NCI-H146 (cell line): ENCODE measurements around the gene COL10A1.

Source experiments
- DNase-seq: peaks from one replicate; lab custom pipeline; 2025; lab: John Stamatoyannopoulos, UW

The COL10A1 gene

GRCh38 chr6:116126032-116126431 is at the start of gene COL10A1:
Gene COL10A1 (minus strand): TSS chr6:116126132. CDS start chr6:116125492, 640 bp downstream.
- no peak for DNase-seq

GRCh38 chr6:116175344-116175743 is 49.4 kb upstream of the COL10A1 start:
- DNase-seq, result no peak

- no peak for DNase-seq
Measured at GRCh38 chr6:116173928-116174327, 48.0 kb upstream of the COL10A1 start.

GRCh38 chr6:116170358-116171057 is 44.6 kb upstream of the COL10A1 start:
- DNase-seq, result no peak

- DNase-seq, result no peak
Measured at GRCh38 chr6:116169880-116170279, 43.9 kb upstream of the COL10A1 start.

- DNase-seq, result no peak
Measured at GRCh38 chr6:116168148-116168547, 42.2 kb upstream of the COL10A1 start.

- DNase-seq, result no peak
Measured at GRCh38 chr6:116166369-116166768, 40.4 kb upstream of the COL10A1 start.

GRCh38 chr6:116165596-116165995 is 39.7 kb upstream of the COL10A1 start:
- no peak for DNase-seq

GRCh38 chr6:116159782-116160524 is 34.0 kb upstream of the COL10A1 start:
- DNase-seq, result no peak

- DNase-seq, result no peak
Measured at GRCh38 chr6:116158641-116159040, 32.7 kb upstream of the COL10A1 start.

GRCh38 chr6:116157391-116157790 is 31.5 kb upstream of the COL10A1 start:
- DNase-seq, result no peak

- no peak for DNase-seq
Measured at GRCh38 chr6:116156405-116157326, 30.7 kb upstream of the COL10A1 start.

- DNase-seq, result no peak
Measured at GRCh38 chr6:116154887-116155286, 29.0 kb upstream of the COL10A1 start.

- DNase-seq, result no peak
Measured at GRCh38 chr6:116152620-116153019, 26.7 kb upstream of the COL10A1 start.

GRCh38 chr6:116145803-116146675 is 20.1 kb upstream of the COL10A1 start:
- peak; percentile 29 for DNase-seq

GRCh38 chr6:116144605-116145004 is 18.7 kb upstream of the COL10A1 start:
- no peak for DNase-seq

GRCh38 chr6:116139917-116140316 is 14.0 kb upstream of the COL10A1 start:
- DNase-seq, result no peak

- DNase-seq, result no peak
Measured at GRCh38 chr6:116136933-116137340, 11.0 kb upstream of the COL10A1 start.

- no peak for DNase-seq
Measured at GRCh38 chr6:116136373-116136772, 10.4 kb upstream of the COL10A1 start.

- DNase-seq, result no peak
Measured at GRCh38 chr6:116133453-116133852, 7.5 kb upstream of the COL10A1 start.

- DNase-seq, result no peak
Measured at GRCh38 chr6:116127771-116128493, 2.0 kb upstream of the COL10A1 start.
